Central memory CD8-positive, alpha-beta T cell (primary cell): ENCODE measurements around the gene LRRC41.
"Not testable (repeated sequence)": the region's sequence is repeated elsewhere in the genome, so short reads cannot be mapped to it uniquely, and the experiment has no call there.

Source experiments
- ATAC-seq: fragments of 150-1000 bp; cut with Tn5 transposase; replicated peaks from 2 replicates; pipeline ENCODE4 v1.10.0; 2022; ENCODE audit warnings: mild to moderate bottlenecking, moderate FRiP score, moderate number of reproducible peaks; ENCODE audit not compliant: poor library complexity, severe bottlenecking; ENCODE audit errors: extremely low read depth
- DNase-seq, 2 donors: peaks; one replicate each; pipeline ENCODE4 v3.0.0; 2021; ENCODE audit warnings: low spot score in 2 of 2
- H3K27ac Mint-ChIP-seq: one replicate; pipeline ENCODE4 v1.8.0; 2022; ENCODE audit warnings: low read depth, mild to moderate bottlenecking, moderate library complexity, mixed read lengths
- H3K27me3 Mint-ChIP-seq: one replicate; pipeline ENCODE4 v1.8.0; 2022; ENCODE audit warnings: mixed read lengths
- H3K36me3 Mint-ChIP-seq: one replicate; pipeline ENCODE4 v1.8.0; 2022; ENCODE audit warnings: mild to moderate bottlenecking, moderate library complexity, mixed read lengths; ENCODE audit not compliant: insufficient read depth
- H3K4me1 Mint-ChIP-seq: one replicate; pipeline ENCODE4 v1.8.0; 2022; ENCODE audit warnings: mixed read lengths
- H3K4me3 Mint-ChIP-seq: one replicate; pipeline ENCODE4 v1.8.0; 2022; ENCODE audit warnings: mild to moderate bottlenecking, moderate library complexity, mixed read lengths
- H3K9me3 Mint-ChIP-seq: one replicate; pipeline ENCODE4 v1.8.0; 2022; ENCODE audit warnings: mixed read lengths

LRRC41 gene

DNA sequence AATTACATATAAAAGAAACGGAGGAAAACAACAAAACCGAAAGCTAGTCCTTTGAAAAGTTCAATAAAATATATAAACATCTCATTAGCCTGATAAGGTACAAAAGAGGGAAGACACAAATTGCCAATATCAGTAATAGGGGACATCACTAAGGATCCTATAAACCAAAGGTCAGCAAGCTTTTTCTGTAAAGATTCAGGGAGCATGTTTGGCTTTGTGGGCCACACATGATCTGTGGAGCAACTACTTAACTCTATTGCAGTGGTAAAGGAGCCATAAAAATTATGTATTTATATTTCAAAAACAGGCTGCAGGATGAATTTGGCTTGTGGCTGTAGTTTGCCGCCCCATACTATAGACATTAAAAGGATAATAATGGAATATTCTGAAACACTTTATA, 31.7 kb upstream of the LRRC41 start:
- no peak for DNase-seq
- Mint-ChIP-seq H3K4me1 (peaks cover 5% of the 10 kb centered on the region), H3K27ac (no peak overlapping the region), H3K4me3 (no peak overlapping the region), H3K9me3 (no peaks in the 10 kb centered on the region), H3K36me3 (peaks cover 2% of the 10 kb centered on the region), H3K27me3 (no peaks in the 10 kb centered on the region)
- ATAC-seq = no peak

DNA sequence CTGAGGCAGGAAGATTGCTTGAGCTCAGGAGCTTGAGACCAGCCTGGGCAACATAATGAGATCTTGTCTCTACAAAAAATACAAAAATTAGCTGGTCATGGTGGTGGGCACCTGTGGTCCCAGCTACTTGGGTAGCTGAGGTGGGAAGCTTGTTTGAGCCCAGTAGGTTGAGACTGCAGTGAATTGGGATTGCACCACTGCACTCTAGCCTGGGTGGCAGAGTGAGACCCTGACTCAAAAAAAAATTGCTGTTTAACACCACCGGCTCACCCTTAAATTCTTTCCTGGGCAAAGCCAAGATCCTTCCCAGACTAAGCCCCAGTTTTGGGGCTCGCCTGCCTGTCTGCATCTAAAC, 30.6 kb upstream of the LRRC41 start:
- Mint-ChIP-seq H3K4me3 (no peak overlapping the region), H3K27ac (no peak overlapping the region), H3K27me3 (no peaks in the 10 kb centered on the region), H3K4me1 (no peaks in the 10 kb centered on the region), H3K9me3 (no peaks in the 10 kb centered on the region), H3K36me3 (no peaks in the 10 kb centered on the region)
- DNase-seq = no peak
- no peak for ATAC-seq

GRCh38 chr1:46333300-46334029, 30.0 kb upstream of the LRRC41 start:
- Mint-ChIP-seq H3K4me1 (no peaks in the 10 kb centered on the region), H3K27me3 (no peaks in the 10 kb centered on the region), H3K27ac (no peak overlapping the region), H3K36me3 (no peaks in the 10 kb centered on the region), H3K9me3 (no peaks in the 10 kb centered on the region), H3K4me3 (no peak overlapping the region)
- ATAC-seq = no peak
- no peak for DNase-seq

GRCh38 chr1:46331786-46332540, 28.5 kb upstream of the LRRC41 start:
- H3K4me1 Mint-ChIP-seq, H3K4me3 Mint-ChIP-seq, ATAC-seq: not testable (repeated sequence)

GRCh38 chr1:46330381-46330780, 27.0 kb upstream of the LRRC41 start:
- H3K4me3 Mint-ChIP-seq, H3K4me1 Mint-ChIP-seq, H3K27me3 Mint-ChIP-seq, H3K36me3 Mint-ChIP-seq, DNase-seq, ATAC-seq, H3K27ac Mint-ChIP-seq, H3K9me3 Mint-ChIP-seq: not testable (repeated sequence)

More at GRCh38 chr1:46331786-46332540, 28.5 kb upstream of the LRRC41 start:
- not testable (repeated sequence) for H3K27me3 Mint-ChIP-seq, H3K36me3 Mint-ChIP-seq, H3K9me3 Mint-ChIP-seq, DNase-seq, H3K27ac Mint-ChIP-seq

GRCh38 chr1:46329807-46330206, 26.4 kb upstream of the LRRC41 start:
- H3K36me3 Mint-ChIP-seq, H3K9me3 Mint-ChIP-seq, H3K27me3 Mint-ChIP-seq, DNase-seq, H3K4me3 Mint-ChIP-seq, H3K4me1 Mint-ChIP-seq, H3K27ac Mint-ChIP-seq, ATAC-seq: not testable (repeated sequence)

- not testable (repeated sequence) for H3K4me1 Mint-ChIP-seq, H3K4me3 Mint-ChIP-seq, ATAC-seq, H3K9me3 Mint-ChIP-seq, H3K36me3 Mint-ChIP-seq, H3K27me3 Mint-ChIP-seq, H3K27ac Mint-ChIP-seq, DNase-seq
Measured at GRCh38 chr1:46328182-46328581, 24.8 kb upstream of the LRRC41 start.

- not testable (repeated sequence) for H3K4me1 Mint-ChIP-seq, ATAC-seq, H3K4me3 Mint-ChIP-seq, H3K27ac Mint-ChIP-seq, DNase-seq, H3K9me3 Mint-ChIP-seq, H3K36me3 Mint-ChIP-seq, H3K27me3 Mint-ChIP-seq
Measured at GRCh38 chr1:46325285-46326076, 22.1 kb upstream of the LRRC41 start.

DNA sequence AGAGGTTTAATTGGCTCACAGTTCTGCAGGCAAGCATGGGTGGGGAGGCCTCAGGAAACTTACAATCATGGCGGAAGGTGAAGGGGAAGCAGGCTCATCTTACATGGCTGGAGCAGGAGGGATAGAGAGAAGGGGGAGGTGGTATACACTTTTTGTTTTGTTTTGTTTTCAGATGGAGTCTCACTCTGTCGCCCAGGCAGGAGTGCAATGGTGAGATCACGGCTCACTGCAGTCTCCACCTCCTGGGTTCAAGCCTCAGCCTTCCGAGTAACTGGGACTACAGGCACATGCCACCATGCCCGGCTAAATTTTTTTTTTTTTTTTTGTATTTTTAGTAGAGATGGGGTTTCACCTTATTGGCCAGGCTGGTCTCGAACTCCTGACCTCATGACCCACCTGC, 18.8 kb upstream of the LRRC41 start:
- not testable (repeated sequence) for DNase-seq, H3K27me3 Mint-ChIP-seq, H3K36me3 Mint-ChIP-seq, H3K4me3 Mint-ChIP-seq, H3K27ac Mint-ChIP-seq, H3K4me1 Mint-ChIP-seq, H3K9me3 Mint-ChIP-seq, ATAC-seq

DNA sequence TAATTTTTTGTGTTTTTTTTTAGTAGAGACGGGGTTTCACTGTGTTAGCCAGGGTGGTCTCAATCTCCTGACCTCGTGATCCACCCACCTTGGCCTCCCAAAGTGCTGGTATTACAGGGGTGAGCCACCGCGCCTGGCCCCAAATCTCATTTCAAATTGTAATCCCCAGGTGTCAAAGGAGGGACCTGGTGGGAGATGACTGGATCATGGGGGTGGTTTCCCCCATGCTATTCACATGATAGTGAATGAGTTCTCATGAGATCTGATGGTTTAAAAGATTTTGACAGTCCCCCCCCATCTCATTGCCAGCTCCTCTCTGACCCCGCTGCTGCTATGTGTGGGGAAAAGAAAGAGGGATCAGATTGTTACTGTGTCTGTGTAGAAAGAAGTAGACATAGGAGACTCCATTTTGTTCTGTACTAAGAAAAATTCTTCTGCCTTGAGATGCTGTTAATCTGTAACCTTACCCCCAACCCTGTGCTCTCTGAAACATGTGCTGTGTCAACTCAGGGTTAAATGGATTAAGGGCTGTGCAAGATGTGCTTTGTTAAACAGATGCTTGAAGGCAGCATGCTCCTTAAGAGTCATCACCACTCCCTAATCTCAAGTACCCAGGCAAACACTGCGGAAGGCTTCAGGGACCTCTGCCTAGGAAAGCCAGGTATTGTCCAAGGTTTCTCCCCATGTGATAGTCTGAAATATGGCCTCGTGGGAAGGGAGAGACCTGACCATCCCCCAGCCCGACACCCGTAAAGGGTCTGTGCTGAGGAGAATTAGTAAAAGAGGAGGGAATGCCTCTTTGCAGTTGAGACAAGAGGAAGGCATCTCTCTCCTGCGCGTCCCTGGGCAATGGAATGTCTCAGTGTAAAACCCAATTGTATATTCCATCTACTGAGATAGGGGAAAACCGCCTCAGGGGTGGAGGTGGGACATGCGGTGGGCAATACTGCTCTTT, 16.8 kb upstream of the LRRC41 start:
- ATAC-seq, H3K4me1 Mint-ChIP-seq, H3K4me3 Mint-ChIP-seq, H3K27me3 Mint-ChIP-seq, H3K27ac Mint-ChIP-seq, DNase-seq, H3K9me3 Mint-ChIP-seq: not testable (repeated sequence)
- peaks cover 11% of the 10 kb centered on the region for H3K36me3 Mint-ChIP-seq

- H3K4me1 Mint-ChIP-seq, H3K4me3 Mint-ChIP-seq, H3K27ac Mint-ChIP-seq, ATAC-seq, H3K27me3 Mint-ChIP-seq, H3K9me3 Mint-ChIP-seq, DNase-seq: not testable (repeated sequence)
- H3K36me3 Mint-ChIP-seq = peaks cover 21% of the 10 kb centered on the region
Measured at GRCh38 chr1:46319301-46319700, 15.9 kb upstream of the LRRC41 start.

DNA sequence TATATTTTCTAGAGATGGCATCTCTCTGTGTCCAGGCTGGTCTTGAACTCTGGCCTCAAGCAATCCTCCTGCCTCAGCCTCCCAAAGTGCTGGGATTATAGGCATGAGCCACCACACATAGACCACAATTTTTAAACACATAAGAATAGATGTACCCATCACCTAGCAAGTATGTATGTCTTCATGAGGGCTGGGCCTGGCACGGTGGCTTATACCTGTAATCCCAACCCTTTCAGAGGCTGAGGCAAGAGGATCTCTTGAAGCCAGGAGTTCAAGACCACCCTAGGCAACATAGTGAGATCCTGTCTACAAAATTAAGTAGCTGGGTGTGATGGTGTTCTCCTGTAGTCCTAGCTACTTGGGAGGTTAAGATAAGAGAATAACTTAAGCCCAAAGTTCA, 13.9 kb upstream of the LRRC41 start:
- Mint-ChIP-seq H3K27me3 (no peaks in the 10 kb centered on the region), H3K4me1 (no peaks in the 10 kb centered on the region), H3K4me3 (no peak overlapping the region), H3K36me3 (peaks cover 38% of the 10 kb centered on the region), H3K9me3 (no peaks in the 10 kb centered on the region), H3K27ac (no peak overlapping the region)
- no peak for ATAC-seq
- no peak for DNase-seq
